Type B pancreatic cell (in vitro differentiated cells): ENCODE data around the gene DEXI. TPM values are rescaled to one million over a fixed set of nuclear protein-coding genes. Genes with fewer than 3 reads are reported as not detected.

Experiments used
- DNase-seq: peaks from one replicate; pipeline ENCODE4 v3.0.0; 2021; ENCODE audit warnings: mixed read lengths; ENCODE audit not compliant: unreplicated experiment; ENCODE audit errors: extremely low spot score
- H3K27ac Mint-ChIP-seq: 2 replicates; pipeline ENCODE4 v1.8.0; 2021; ENCODE audit warnings: mild to moderate bottlenecking, mixed read lengths
- H3K27me3 Mint-ChIP-seq: 2 replicates; pipeline ENCODE4 v1.8.0; 2021; ENCODE audit warnings: mixed read lengths
- H3K36me3 Mint-ChIP-seq: 2 replicates; pipeline ENCODE4 v1.8.0; 2021; ENCODE audit warnings: mixed read lengths
- H3K4me1 Mint-ChIP-seq: one replicate; pipeline ENCODE4 v1.8.0; 2021; ENCODE audit warnings: mixed read lengths; ENCODE audit not compliant: unreplicated experiment
- H3K4me3 Mint-ChIP-seq: 2 replicates; pipeline ENCODE4 v1.8.0; 2021; ENCODE audit warnings: mild to moderate bottlenecking, mixed read lengths
- H3K9me3 Mint-ChIP-seq: 2 replicates; pipeline ENCODE4 v1.8.0; 2021; ENCODE audit warnings: mixed read lengths
- CTCF ChIP-seq: fragments of 200-600 bp; sonication (generic); conservative IDR thresholded peaks from 2 replicates; pipeline ENCODE4 v1.5.0; 2021; ENCODE audit warnings: antibody characterized with exemption, mild to moderate bottlenecking
- total RNA-seq: library from RNA; stranded (reverse); gene quantifications from 2 replicates; pipeline ENCODE4 v1.2.1, GENCODE V29; 2021; ENCODE audit warnings: low replicate concordance

Gene DEXI
- total RNA-seq, 1 donor from 2014 or later: 37.7 TPM

- no peaks in the 10 kb centered on the region for H3K9me3 Mint-ChIP-seq
- H3K27me3 Mint-ChIP-seq: no peaks in the 10 kb centered on the region
- H3K36me3 Mint-ChIP-seq: peaks cover 11% of the 10 kb centered on the region
- H3K27ac Mint-ChIP-seq: no peak overlapping the region
- peaks cover 30% of the 10 kb centered on the region for H3K4me1 Mint-ChIP-seq
- no peak overlapping the region for H3K4me3 Mint-ChIP-seq
- no peak for DNase-seq
- TF ChIP-seq CTCF: no peak
These were observed 5.8 kb downstream of the DEXI start for GRCh38 chr16:10936272-10936984.

GRCh38 chr16:10935226-10935915, 6.9 kb downstream of the DEXI start:
- H3K27me3 Mint-ChIP-seq: no peaks in the 10 kb centered on the region
- no peak for DNase-seq
- peaks cover 23% of the 10 kb centered on the region for H3K4me1 Mint-ChIP-seq
- H3K27ac Mint-ChIP-seq: no peak overlapping the region
- no peak for TF ChIP-seq CTCF
- H3K36me3 Mint-ChIP-seq: peaks cover 8% of the 10 kb centered on the region
- no peak overlapping the region for H3K4me3 Mint-ChIP-seq
- H3K9me3 Mint-ChIP-seq: no peaks in the 10 kb centered on the region

GRCh38 chr16:10934325-10935107, 7.8 kb downstream of the DEXI start:
- no peaks in the 10 kb centered on the region for H3K27me3 Mint-ChIP-seq
- H3K9me3 Mint-ChIP-seq: no peaks in the 10 kb centered on the region
- peaks cover 16% of the 10 kb centered on the region for H3K4me1 Mint-ChIP-seq

GRCh38 chr16:10933865-10934264, 8.4 kb downstream of the DEXI start:
- Mint-ChIP-seq H3K27me3 (no peaks in the 10 kb centered on the region), H3K4me1 (peaks cover 10% of the 10 kb centered on the region), H3K27ac (no peak overlapping the region), H3K9me3 (no peaks in the 10 kb centered on the region), H3K4me3 (no peak overlapping the region), H3K36me3 (peaks cover 4% of the 10 kb centered on the region)
- TF ChIP-seq CTCF: no peak
- no peak for DNase-seq

More at GRCh38 chr16:10934325-10935107, 7.8 kb downstream of the DEXI start:
- peaks cover 7% of the 10 kb centered on the region for H3K36me3 Mint-ChIP-seq
- no peak for DNase-seq
- no peak overlapping the region for H3K4me3 Mint-ChIP-seq
- no peak overlapping the region for H3K27ac Mint-ChIP-seq
- TF ChIP-seq CTCF: no peak

- H3K4me3 Mint-ChIP-seq: no peak overlapping the region
- no peaks in the 10 kb centered on the region for H3K27me3 Mint-ChIP-seq
- no peak overlapping the region for H3K27ac Mint-ChIP-seq
- peaks cover 4% of the 10 kb centered on the region for H3K36me3 Mint-ChIP-seq
- no peak for TF ChIP-seq CTCF
- peaks cover 5% of the 10 kb centered on the region for H3K4me1 Mint-ChIP-seq
- no peak for DNase-seq
- no peaks in the 10 kb centered on the region for H3K9me3 Mint-ChIP-seq
These were observed 9.1 kb downstream of the DEXI start for GRCh38 chr16:10932959-10933710.
